IPS-20b (cell line): ENCODE data around the gene CEBPB.

ENCODE experiments used
- H3K27ac ChIP-seq: one replicate; pipeline ENCODE4 v1.5.1; 2013; ENCODE audit warnings: low read length
- H3K27me3 ChIP-seq: 2 replicates; pipeline ENCODE4 v1.6.1; 2013; ENCODE audit warnings: mild to moderate bottlenecking, low read length, inconsistent platforms; ENCODE audit not compliant: insufficient read depth
- H3K36me3 ChIP-seq: 2 replicates; pipeline ENCODE4 v1.6.1; 2013; ENCODE audit warnings: low read depth, mild to moderate bottlenecking, inconsistent platforms, low read length, moderate library complexity; ENCODE audit not compliant: insufficient read depth
- H3K4me1 ChIP-seq: 2 replicates; pipeline ENCODE4 v1.6.1; 2013; ENCODE audit warnings: mild to moderate bottlenecking, control low read depth, inconsistent platforms, low read length, moderate library complexity; ENCODE audit not compliant: insufficient read depth
- H3K4me3 ChIP-seq: 2 replicates; pipeline ENCODE4 v1.5.1; 2013; ENCODE audit warnings: mild to moderate bottlenecking, low read length, inconsistent platforms
- H3K9ac ChIP-seq: 2 replicates; pipeline ENCODE4 v1.6.1; 2013; ENCODE audit warnings: low read depth, mild to moderate bottlenecking, inconsistent platforms, low read length, moderate library complexity
- H3K9me3 ChIP-seq: 2 replicates; pipeline ENCODE4 v1.6.1; 2013; ENCODE audit warnings: mild to moderate bottlenecking, low read depth, low read length, inconsistent platforms; ENCODE audit not compliant: insufficient read depth

Gene CEBPB

GRCh38 chr20:50188879-50189680, 1.6 kb upstream of the CEBPB start:
- H3K4me1 ChIP-seq: peaks cover 8% of the 10 kb centered on the region
- no peaks in the 10 kb centered on the region for H3K36me3 ChIP-seq
- peaks cover 8% of the 10 kb centered on the region; the same call in 1 of the 2 replicates for H3K27me3 ChIP-seq
- H3K9ac ChIP-seq: no peak overlapping the region
- H3K9me3 ChIP-seq: no peaks in the 10 kb centered on the region
- H3K27ac ChIP-seq: no peak overlapping the region
- no peak overlapping the region for H3K4me3 ChIP-seq

GRCh38 chr20:50189681-50190250, 864 bp upstream of the CEBPB start:
- no peak overlapping the region for H3K9ac ChIP-seq
- H3K36me3 ChIP-seq: no peaks in the 10 kb centered on the region
- peak overlapping the region; percentile 89 for H3K4me3 ChIP-seq
- H3K27me3 ChIP-seq: peaks cover 8% of the 10 kb centered on the region; the same call in 1 of the 2 replicates
- H3K27ac ChIP-seq: no peak overlapping the region
- no peaks in the 10 kb centered on the region for H3K9me3 ChIP-seq
- peaks cover 8% of the 10 kb centered on the region for H3K4me1 ChIP-seq

GRCh38 chr20:50191065-50191543, 474 bp downstream of the CEBPB start:
- peak overlapping the region; percentile 86; the same call in 1 of the 2 replicates for H3K9ac ChIP-seq
- peak overlapping the region; percentile 89; the same call in 1 of the 2 replicates for H3K4me3 ChIP-seq
- peaks cover 8% of the 10 kb centered on the region for H3K4me1 ChIP-seq
- no peak overlapping the region for H3K27ac ChIP-seq
- no peaks in the 10 kb centered on the region for H3K36me3 ChIP-seq
- no peaks in the 10 kb centered on the region for H3K9me3 ChIP-seq
- peaks cover under 1% of the 10 kb centered on the region; the same call in 1 of the 2 replicates for H3K27me3 ChIP-seq

- Histone ChIP-seq H3K27me3 (no peaks in the 10 kb centered on the region), H3K36me3 (no peaks in the 10 kb centered on the region), H3K9ac (peak overlapping the region; percentile 86; the same call in 1 of the 2 replicates), H3K9me3 (no peaks in the 10 kb centered on the region), H3K4me1 (peaks cover 8% of the 10 kb centered on the region), H3K27ac (no peak overlapping the region), H3K4me3 (peak overlapping the region; percentile 89)
Observed at GRCh38 chr20:50191544-50192363, 1.1 kb downstream of the CEBPB start.

- peak overlapping the region; percentile 82 for H3K9ac ChIP-seq
- H3K27me3 ChIP-seq: no peaks in the 10 kb centered on the region
- no peaks in the 10 kb centered on the region for H3K36me3 ChIP-seq
- H3K9me3 ChIP-seq: no peaks in the 10 kb centered on the region
- H3K4me3 ChIP-seq: peak overlapping the region; percentile 89
- no peak overlapping the region for H3K27ac ChIP-seq
- peaks cover 6% of the 10 kb centered on the region for H3K4me1 ChIP-seq
Observed at GRCh38 chr20:50192364-50193198, 2.0 kb downstream of the CEBPB start.

GRCh38 chr20:50193199-50193835, 2.7 kb downstream of the CEBPB start:
- Histone ChIP-seq H3K4me1 (peaks cover 6% of the 10 kb centered on the region), H3K4me3 (peak overlapping the region; percentile 89), H3K27me3 (no peaks in the 10 kb centered on the region), H3K9ac (peak overlapping the region; percentile 82; the same call in 1 of the 2 replicates), H3K9me3 (no peaks in the 10 kb centered on the region), H3K27ac (no peak overlapping the region), H3K36me3 (no peaks in the 10 kb centered on the region)

GRCh38 chr20:50193836-50194421, 3.3 kb downstream of the CEBPB start:
- peak overlapping the region; percentile 89; the same call in 1 of the 2 replicates for H3K4me3 ChIP-seq
- H3K4me1 ChIP-seq: peaks cover 6% of the 10 kb centered on the region
- no peaks in the 10 kb centered on the region for H3K9me3 ChIP-seq
- H3K27ac ChIP-seq: no peak overlapping the region
- no peaks in the 10 kb centered on the region for H3K36me3 ChIP-seq
- H3K27me3 ChIP-seq: no peaks in the 10 kb centered on the region
- peak overlapping the region; percentile 82; the same call in 1 of the 2 replicates for H3K9ac ChIP-seq

- Histone ChIP-seq H3K36me3 (no peaks in the 10 kb centered on the region), H3K4me3 (no peak overlapping the region), H3K4me1 (peaks cover 6% of the 10 kb centered on the region), H3K9me3 (0 out of 2 replicates have a peak, but pooled peaks cover 2% of the 10 kb centered on the region), H3K27ac (no peak overlapping the region), H3K9ac (peak overlapping the region; percentile 33; the same call in 1 of the 2 replicates), H3K27me3 (no peaks in the 10 kb centered on the region)
Observed at GRCh38 chr20:50194422-50194830, 3.8 kb downstream of the CEBPB start.

- H3K27me3 ChIP-seq: no peaks in the 10 kb centered on the region
- H3K9me3 ChIP-seq: 0 out of 2 replicates have a peak, but pooled peaks cover 6% of the 10 kb centered on the region
- no peak overlapping the region for H3K4me3 ChIP-seq
- no peak overlapping the region for H3K9ac ChIP-seq
- H3K27ac ChIP-seq: no peak overlapping the region
- H3K36me3 ChIP-seq: no peaks in the 10 kb centered on the region
- peaks cover 6% of the 10 kb centered on the region for H3K4me1 ChIP-seq
Observed at GRCh38 chr20:50194831-50195523, 4.3 kb downstream of the CEBPB start.
